ENCODE results near the gene TSPAN14.
"Not testable (repeated sequence)": the region's sequence is repeated elsewhere in the genome, so short reads cannot be mapped to it uniquely, and the experiment has no call there.

TSPAN14 gene, protein sequence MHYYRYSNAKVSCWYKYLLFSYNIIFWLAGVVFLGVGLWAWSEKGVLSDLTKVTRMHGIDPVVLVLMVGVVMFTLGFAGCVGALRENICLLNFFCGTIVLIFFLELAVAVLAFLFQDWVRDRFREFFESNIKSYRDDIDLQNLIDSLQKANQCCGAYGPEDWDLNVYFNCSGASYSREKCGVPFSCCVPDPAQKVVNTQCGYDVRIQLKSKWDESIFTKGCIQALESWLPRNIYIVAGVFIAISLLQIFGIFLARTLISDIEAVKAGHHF

DNA sequence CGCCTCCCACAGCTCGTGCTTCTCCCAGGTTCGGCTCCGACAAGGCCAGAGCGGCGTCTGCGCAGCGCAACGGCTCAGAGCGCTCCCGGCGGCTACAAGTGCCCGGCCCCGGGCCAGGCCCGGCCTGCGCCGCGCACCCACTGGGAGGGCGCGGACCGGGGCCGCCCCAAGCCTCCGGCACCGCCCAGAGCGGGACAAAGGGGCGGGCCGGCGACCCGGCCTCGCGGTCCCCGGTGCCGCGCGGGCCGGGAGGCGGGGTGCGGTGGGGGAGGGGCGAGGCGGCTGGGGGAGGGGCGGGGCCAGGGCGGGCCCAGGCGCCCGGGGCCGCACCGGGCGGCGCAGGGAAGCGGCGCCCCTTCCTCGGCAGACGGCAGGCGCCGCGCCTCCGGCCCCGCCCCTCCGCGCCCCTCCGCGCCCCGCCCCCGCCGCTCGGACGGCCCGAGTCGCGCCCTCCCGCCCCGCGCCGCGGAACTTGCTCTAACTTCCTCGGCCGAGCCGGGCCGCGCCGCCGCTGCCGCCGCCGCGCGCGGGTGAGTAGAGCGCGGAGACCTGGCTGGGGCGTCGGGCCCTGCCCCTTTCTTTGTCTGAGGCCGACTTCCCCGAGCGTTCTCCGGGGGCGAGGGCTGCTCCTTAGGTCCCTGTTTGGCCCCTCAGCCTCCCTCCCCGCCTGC lies at the start of gene TSPAN14:
TSPAN14 (plus strand) TSS at position 469 of the 671 bp plus-strand sequence. CDS start 34,924 bp downstream, outside the sequence.
- peak; percentile 86 for DNase-seq (ENCODE audit: low read depth)

DNA sequence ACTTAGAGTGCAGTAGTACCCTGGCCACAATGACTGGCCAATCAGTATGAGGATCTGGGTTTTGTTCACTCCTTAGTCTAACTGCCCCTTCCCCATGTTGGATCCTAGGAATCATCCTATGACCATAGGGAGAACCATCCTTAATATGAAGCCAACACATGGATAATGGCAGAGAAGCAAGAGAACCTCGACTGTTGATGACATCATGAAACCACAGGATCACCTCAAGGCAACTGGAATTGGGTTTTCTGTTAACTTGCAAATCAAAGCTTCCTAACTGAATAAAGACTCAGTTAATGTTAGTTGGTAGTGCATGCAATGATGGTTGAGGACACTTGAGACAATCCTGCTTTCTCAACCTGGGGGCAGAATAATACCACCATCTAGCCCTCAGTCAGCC lies 49.1 kb upstream of the TSPAN14 start:
- DNase-seq (ENCODE audit: low read depth): no peak

DNA sequence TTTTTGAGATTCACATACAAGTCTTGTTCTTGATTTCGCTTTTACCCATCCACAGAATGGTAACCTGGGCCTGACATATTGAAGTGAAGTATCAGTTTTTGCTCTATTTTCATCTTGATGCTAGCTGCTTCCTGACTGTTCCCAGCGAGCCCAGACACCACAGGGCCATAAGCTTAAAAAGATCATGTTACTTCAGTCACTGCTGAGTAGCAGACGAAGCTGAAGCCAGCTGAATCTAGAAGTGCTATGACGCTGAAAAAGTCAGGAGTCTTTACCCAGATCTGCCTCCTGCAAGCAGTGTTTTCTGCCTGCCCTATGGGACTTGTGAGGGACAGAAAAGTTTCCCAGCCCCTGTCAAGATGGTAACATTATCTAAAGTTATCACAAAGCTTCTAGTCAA lies 48.5 kb upstream of the TSPAN14 start:
- no peak for DNase-seq (ENCODE audit: low read depth)

DNA sequence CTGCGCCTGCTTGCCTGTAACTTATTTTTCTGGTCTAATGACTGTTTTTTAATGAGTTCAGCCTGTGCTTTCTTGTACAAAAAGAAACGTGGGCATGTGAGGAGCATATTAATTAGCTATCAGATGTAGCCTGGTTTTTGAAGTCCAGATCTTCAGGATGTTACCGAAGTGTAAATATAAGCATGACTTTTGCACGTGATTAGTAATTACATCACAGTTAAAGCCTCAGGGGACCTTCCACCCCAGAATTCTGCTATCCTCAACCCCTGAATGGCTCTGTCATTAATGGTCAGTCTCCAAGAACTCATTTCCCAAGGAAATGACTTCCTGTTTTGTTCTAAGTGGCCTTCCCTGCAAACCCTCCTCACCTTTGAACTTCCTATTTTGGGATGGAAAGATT lies 47.9 kb upstream of the TSPAN14 start:
- DNase-seq (ENCODE audit: low read depth): no peak

DNA sequence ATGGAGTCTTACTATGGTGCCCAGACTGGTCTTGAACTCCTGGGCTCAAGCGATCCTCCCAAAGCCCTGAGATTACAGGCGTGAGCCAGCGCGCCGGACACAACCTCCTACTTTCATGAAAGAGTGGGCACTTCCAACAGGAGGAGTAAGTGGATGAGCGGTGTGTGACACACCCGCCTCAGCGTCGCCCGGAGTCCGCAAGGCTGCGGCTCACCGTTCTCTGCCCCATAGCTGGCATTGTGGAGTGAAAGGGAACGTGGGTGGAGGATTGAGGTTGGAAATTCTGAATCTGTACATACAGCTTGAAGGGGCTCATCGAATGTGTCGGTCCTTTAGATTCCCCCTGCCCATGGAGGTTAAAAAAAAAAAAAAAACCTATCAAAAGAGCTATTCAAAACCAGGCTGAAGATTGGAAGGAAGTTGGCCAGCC lies 46.3 kb upstream of the TSPAN14 start:
- DNase-seq (ENCODE audit: low read depth): no peak

DNA sequence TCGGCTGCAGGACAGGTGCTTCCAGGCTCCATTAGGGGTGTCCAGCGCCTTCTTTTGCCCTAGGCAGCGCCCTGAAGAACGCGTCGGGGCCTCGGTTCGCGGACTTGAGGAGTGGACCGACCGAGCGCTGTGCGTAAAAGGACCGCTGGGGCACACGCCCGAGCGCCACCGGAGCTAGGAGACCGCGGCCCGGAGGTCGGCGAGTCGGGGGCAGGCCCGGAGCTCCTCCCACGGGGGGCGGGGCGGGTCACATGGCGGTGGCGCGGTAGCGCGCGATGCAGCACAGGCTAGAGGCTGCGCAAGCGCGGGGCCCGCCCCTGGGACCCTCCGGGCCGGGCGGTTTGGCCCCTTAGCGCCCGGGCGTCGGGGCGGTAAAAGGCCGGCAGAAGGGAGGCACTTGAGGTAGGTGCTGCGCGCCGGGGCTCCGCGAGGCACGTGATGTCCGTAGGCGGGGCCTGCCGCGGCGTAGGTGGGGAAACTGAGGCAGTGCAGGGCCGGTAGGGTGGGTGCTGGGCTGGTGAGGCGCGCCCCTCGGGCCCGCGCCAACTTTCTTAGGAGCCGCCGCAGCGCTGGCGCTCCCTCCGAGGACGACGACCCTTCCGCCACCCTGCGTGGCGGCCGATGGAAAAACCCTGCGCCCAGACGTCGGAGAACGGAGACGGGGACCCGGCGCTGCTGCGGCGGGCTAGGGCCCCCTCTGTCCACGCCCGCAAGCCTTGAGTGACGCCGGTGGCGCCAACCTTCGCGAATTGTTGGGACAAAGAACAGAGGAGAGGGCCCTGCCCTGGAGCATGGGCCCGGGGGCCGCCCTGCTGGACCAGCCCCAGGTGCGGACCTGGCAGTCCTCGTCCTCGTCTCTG lies 45.6 kb upstream of the TSPAN14 start, which contains the start of gene PRXL2A:
PRXL2A (plus strand) TSS at position 310 of the 860 bp plus-strand sequence. CDS start 11,917 bp downstream, outside the sequence.
- DNase-seq (ENCODE audit: low read depth): no peak

DNA sequence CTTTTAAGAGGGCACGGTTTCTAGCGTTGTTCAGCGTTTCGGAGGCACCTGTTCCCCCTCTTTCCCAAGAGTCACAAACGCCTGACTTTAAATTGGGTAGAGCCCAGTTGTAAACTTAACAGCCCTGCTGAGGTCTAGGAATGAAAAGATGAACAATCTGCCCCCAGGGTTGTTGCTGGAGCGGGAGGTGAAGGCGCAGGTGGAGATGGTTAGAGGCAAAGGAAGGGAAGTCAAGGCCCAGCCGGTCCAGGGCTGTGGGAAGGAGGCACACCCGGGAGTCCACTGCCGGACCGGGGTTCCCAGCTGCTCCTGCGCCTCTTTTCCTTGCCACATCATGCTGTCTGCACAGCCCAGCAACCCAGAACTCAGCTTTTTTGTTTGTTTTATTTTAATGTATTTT lies 45.0 kb upstream of the TSPAN14 start:
- DNase-seq (ENCODE audit: low read depth): no peak

DNA sequence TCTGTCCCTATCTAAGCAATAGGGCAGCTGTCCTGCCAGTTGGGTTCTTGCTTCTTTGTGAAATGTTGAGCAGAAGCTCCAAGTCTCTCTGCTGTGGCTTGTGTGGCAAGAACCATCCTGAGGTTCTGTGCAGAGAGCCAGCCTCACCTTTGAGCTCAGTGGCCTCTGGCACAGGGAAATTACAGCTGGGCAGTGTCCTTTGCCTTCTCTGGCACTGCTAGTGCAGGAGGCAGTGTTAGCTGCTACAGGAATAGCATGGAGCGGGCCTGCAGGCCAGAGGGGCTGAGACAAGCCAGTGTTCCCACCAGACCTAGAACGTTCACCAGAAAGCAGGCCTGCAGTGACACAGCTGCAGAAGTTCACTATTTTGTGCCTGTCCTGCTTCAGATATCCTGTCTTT lies 44.0 kb upstream of the TSPAN14 start:
- no peak for DNase-seq (ENCODE audit: low read depth)

DNA sequence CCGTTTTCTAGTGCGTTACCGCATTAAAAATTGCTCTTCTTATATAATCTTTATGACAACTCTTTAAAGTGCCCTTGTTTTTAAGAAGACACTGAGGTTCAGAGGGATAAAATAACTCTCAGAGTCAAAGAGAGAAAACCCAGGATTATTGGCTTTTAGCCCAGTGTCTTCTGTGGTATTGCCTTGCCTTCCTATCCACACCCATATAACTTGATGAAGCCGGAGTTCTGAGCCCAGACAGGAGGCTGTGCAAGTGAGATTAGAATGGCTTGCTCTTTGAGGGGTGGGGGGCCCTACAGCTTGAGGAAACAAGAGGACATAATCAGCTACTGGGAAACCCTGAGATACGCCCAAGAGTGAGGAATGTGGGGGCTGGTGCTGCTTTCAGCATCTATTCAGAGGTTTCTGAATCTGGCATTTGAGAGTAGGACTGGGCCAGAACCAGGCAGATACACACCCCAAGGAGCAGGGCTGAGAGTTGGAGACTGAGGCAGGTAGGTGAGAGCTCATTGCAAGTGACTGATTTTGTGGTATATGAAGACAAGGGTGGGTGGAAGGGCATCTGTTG lies 43.4 kb upstream of the TSPAN14 start:
- no peak for DNase-seq (ENCODE audit: low read depth)

DNA sequence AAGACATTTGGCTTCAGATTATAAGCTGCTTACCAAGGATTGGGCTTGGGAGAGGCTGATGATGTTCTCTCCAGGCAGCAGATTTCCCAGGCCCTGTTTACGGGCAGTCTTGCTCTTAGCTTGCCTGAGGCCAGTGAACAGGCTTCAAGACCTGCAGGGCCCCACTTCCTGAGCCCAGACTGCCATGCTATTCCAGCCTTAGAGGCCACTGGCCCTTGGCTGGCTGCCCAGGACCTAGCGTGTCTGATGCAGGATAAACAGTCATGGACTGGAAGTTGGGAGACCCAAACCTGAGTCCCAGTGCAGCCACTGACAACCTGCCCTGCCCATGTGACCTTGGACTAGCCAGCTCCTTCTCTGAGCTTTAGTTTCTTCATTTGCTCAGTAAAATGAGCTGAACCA lies 42.8 kb upstream of the TSPAN14 start:
- peak; percentile 22 for DNase-seq (ENCODE audit: low read depth)

DNA sequence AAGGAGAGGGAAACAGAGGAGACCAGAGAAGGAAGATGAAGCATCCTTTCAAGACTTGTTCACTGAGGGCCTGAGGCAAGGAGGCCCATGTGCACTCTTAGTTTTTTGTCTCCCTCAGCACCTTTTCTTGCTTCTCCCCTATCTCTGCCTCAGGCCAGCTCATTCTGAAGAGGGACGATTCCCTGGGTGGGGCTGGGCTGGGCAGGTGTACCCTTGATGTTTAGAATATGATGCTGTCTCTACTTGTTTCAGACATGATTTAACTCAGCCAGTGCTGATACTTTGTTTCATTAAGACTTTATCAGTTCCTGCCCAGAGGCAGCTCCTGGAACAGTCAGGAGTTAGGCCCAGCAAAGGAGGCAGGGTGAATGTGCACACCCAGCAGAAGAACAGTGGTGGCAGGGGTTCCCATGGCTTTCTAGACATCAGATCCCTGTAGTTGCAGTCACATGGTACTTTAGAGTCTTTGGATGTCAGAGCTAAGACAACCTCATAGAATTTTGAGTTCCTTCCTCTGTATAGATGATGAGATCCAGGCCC lies 42.4 kb upstream of the TSPAN14 start:
- DNase-seq (ENCODE audit: low read depth): no peak

DNA sequence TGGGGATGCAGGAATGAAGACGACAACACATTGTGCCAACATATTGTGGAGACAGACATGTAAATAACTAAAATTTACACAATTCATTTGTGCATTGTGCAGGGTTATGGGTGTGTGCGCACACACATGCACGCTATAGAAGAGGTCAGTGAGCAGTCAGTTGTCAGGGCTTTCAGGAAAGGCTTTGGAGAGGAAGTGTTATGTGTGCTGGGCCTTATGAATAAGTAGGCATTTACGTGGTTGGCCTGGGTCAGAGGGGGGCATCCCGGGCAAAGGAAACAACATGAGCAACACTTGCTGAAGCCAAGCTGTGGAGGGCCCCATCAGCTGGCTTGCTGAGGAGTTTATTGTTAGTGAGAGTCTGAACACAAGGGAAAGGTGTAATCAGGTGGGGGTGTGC lies 41.6 kb upstream of the TSPAN14 start:
- DNase-seq (ENCODE audit: low read depth): no peak

DNA sequence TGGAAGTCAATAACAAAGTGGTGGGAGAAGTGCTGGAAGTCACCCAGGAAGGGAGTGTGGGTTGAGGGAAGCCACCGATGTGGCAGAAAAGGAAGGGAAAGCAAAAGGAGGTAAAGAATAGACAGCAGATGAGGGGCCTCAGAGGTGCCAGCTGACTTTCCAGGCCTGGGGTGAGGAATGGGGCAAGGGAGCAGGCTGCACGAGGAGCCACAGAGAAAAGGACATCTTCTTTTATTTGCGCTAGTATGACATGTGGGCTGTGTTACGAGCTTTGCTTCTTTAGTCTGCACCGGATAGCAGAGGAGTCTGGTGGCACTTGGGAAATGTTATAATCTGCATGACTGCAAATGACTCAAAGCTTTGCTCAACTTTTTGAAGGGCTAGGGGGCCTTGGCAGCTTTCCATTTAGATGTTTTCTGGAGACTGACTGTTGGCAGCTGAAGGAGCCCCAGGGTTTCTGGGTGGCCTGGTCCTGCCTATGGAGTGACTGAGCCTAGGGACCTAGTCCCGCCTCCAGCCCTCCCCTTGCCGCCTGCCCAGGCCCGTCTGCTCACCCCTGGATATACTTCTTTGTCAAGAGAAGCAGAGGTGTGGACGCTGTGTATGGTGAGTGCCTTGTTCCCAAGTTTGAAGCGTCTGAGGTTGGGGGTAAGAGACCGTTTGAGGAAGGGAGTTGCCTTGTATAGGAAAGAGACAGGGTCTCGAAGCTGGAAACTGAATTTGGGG lies 40.7 kb upstream of the TSPAN14 start:
- peak; percentile 61 for DNase-seq (ENCODE audit: low read depth)

DNA sequence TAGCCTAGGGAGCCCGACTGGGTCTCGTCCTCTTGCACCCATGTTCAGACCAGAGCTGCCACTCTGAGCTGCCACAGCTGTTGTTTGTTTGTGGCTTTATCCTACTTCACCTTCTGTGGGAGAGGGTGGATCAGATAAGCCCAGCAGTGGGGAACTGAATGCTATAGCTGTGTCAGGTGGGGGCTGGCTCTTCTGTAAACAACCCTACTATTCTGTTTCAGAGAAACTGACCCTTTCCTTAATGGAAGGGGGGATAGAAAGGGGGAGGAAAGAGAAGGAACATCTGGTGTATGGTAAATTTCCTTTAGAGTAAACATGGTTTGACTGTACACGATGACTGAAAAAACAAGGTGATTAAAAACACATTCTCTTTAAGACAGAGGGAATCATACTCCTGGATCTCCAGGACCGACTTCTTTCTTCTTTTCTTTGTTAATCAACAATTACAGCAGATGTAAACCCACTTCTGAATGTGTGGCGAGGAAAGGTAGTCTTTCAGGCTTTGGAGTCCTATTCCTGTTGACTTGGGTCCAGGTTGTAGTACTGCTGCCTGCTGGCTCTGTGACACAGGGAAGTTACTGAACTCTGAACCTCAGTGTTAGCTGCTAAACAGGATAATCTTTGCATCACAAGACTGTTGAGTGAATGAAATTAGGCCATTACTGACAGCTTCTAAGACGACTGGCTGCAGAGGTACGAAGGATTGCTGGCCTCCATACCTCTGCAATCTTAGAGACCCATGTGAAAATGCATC lies 39.8 kb upstream of the TSPAN14 start:
- no peak for DNase-seq (ENCODE audit: low read depth)

DNA sequence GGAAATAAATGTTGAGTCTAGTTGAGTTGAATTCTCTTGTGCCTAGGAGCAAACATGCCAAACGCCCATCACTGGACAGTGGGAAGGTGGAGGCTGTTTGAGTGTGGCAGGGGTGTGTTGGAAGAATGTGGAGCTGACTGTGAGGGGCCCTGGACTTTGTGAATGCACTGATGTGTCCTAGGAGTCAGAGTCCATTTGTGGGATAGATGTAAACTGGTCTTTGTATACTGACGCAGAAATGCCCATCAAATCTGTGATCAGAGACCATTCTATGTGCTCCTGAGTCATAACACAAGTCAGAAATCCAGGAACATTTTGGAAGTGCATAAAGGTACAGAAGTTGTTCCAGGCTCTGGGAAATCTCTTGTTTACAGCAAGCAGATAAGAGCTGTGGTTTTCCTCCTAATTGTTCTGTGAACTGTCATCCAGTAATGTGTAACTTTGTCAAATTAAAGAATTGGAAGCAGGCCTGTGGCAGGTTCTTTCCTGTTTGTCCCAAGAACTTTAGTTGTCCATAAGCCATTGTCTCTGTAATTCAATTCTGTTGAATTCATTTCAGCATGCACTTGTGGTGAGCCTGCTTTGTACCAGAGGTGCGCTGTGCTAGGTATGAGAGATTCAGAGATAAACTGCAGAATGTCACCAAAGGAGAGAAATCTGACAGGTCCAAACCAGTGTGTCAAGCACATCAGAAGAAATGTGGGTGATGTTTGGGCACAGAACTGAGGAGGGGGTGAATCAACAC lies 38.2 kb upstream of the TSPAN14 start:
- no peak for DNase-seq (ENCODE audit: low read depth)

DNA sequence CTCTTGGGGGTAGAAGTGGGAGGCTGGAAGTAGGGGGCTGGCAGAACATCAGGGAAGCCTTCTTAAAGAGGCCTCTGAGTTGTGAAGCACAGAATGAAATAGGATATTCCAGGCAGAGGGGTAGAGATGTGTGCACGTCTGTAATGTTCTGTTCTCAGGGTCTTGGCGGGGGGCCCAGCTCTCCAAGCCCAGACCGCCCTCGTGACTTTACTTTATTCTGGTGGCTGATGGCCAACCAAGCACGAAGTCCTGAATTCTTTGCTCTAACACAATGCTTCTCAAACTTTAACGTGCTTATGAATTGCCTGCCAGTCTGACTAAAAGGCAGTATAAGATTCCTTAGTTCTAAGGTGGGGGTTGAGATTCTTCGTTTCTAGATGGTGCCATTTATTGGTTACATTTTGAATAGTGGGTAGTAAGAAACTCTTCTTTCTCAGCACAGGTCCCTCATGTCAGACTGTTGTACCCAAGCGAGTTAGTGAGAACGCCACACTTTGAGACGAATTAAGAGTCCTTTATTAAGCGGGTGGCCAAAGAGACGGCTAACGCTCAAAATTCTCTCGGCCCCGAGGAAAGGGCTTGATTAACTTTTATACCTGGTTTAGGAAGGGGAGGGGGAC lies 37.5 kb upstream of the TSPAN14 start:
- no peak for DNase-seq (ENCODE audit: low read depth)

DNA sequence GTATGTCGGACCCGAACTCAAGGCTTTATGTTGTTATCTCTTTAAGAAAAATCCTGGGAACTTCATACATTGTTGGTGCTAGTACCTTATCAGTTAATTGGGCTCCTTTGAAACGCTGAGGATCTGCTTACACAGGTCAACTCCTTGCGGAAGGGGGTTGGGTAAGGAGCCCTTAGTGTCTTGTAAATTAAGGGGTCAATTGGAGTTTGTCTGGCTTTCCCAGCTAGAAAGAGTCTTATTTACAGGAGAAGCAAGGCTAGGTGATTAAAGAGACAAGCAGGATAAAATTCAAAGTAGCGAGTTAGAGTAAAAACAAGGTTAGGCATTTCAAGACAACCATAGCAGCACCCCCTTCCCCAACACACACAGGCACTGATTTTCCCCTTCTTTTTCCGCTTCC lies 36.9 kb upstream of the TSPAN14 start:
- DNase-seq (ENCODE audit: low read depth): not testable (repeated sequence)

DNA sequence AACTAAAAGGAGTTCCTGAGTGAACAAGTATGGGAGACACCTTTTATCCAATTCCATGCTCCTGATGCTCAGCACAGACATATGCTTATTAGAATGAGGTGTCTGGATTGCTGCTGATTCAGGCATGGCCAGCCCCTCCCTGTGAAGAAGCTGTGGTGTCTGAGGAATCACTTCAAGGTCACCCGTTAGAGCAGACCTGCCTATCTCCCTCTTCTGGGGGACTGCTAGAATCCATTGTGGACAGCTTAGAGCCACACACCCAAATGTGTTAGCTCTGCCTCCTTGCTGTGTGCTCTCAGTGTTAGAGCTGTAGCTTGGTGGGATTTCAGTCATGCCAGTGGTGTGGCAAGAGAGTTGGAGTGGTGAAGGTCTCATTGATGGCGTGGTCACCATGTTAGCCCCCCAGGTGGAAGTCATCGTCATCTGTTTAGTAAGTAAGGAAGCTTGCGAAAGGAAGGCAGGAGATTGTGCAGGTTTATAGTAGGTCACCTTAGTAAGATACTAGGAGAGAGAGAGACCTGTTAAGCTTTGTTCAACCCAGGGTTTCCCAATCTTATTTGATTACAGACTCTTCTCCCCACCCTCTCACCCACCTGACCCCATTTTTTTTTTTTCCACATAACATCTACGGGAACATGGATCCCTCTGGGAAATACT lies 32.9 kb upstream of the TSPAN14 start:
- no peak for DNase-seq (ENCODE audit: low read depth)

All from EH (cell line).